ENCODE data around the gene MZT2A.
"Not testable (repeated sequence)": the region's sequence is repeated elsewhere in the genome, so short reads cannot be mapped to it uniquely, and the experiment has no call there.

DNA sequence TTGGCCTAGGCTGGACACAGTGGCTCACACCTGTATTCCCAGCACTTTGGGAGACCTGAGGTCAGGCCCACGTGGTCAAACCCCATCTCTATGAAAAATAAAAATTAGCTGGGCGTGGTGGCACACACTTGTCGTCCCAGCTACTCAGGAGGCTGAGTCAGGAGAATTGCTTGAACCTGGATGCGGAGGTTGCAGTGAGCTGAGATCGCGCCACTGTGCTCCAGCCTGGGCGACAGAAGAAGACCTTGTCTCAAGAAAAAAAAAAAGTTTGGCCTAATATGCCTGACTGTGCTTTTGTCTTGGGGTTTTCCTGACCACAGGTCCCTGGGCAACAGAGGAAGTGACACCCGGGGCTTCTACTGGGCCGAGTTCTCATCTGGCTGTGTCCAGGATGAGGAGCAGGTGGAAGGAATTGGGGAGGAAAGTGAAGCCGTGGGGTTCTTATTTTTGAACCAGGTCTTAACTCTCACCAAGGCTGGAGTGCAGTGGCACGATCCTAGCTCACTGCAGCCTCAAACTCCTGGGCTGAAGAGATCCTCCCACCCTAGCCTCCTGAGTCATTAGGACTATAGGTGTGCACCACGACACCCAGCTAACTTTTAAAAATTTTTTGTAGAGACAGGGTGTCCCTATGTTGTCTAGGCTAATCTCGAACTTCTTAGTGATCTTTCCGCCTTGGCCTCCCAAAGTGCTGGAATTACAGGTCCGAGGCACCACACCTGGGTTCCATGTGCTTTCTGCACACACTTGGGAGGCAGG, 22.4 kb upstream of the MZT2A start:
- not testable (repeated sequence) for TF ChIP-seq POLR2A (IDR thresholded peaks at IDR 0.05; ENCODE audit: low read length); GATA1 (IDR thresholded peaks at IDR 0.05; ENCODE audit: low read depth, low read length)
